GM21390 (cell line): ENCODE measurements around the gene GPA33.

ENCODE experiments used
- ATAC-seq: cut with Tn5 transposase; IDR thresholded peaks from one replicate; pipeline ENCODE4 v1.9.1; 2021; ENCODE audit not compliant: unreplicated experiment

Gene GPA33

GRCh38 chr1:167090314-167090942 lies at the start of gene GPA33:
Gene GPA33, minus strand, starts transcription at chr1:167090377. Its CDS starts 90 bp downstream, at chr1:167090287.
- ATAC-seq = peak; percentile 68

- no peak for ATAC-seq
These were observed 48.5 kb upstream of the GPA33 start for GRCh38 chr1:167138703-167139102.

GRCh38 chr1:167137793-167138510 lies 47.8 kb upstream of the GPA33 start:
- no peak for ATAC-seq

- ATAC-seq = no peak
These were observed 47.2 kb upstream of the GPA33 start for GRCh38 chr1:167137332-167137781.

- no peak for ATAC-seq
These were observed 46.6 kb upstream of the GPA33 start for GRCh38 chr1:167136806-167137205.

- ATAC-seq = no peak
These were observed 46.0 kb upstream of the GPA33 start for GRCh38 chr1:167136191-167136614.

- no peak for ATAC-seq
These were observed 45.2 kb upstream of the GPA33 start for GRCh38 chr1:167135281-167135840.

- no peak for ATAC-seq
These were observed 42.3 kb upstream of the GPA33 start for GRCh38 chr1:167132301-167133010.

- no peak for ATAC-seq
These were observed 40.8 kb upstream of the GPA33 start for GRCh38 chr1:167130829-167131510.

GRCh38 chr1:167128261-167129227 lies 38.4 kb upstream of the GPA33 start:
- no peak for ATAC-seq

- no peak for ATAC-seq
These were observed 37.5 kb upstream of the GPA33 start for GRCh38 chr1:167127661-167128060.

GRCh38 chr1:167127236-167127635 lies 37.1 kb upstream of the GPA33 start:
- no peak for ATAC-seq

GRCh38 chr1:167126811-167127210 lies 36.6 kb upstream of the GPA33 start:
- ATAC-seq = no peak

- ATAC-seq = no peak
These were observed 36.1 kb upstream of the GPA33 start for GRCh38 chr1:167126317-167126716.

- no peak for ATAC-seq
These were observed 32.4 kb upstream of the GPA33 start for GRCh38 chr1:167122568-167122967.

- ATAC-seq = no peak
These were observed 31.9 kb upstream of the GPA33 start for GRCh38 chr1:167122121-167122480.

GRCh38 chr1:167121375-167122120 lies 31.4 kb upstream of the GPA33 start:
- ATAC-seq = no peak

GRCh38 chr1:167120899-167121298 lies 30.7 kb upstream of the GPA33 start:
- ATAC-seq = no peak

GRCh38 chr1:167119696-167120095 lies 29.5 kb upstream of the GPA33 start:
- ATAC-seq = no peak
